ENCODE data around the gene GRAP2. TPM values are rescaled to one million over a fixed set of nuclear protein-coding genes. Genes with fewer than 3 reads are reported as not detected.

The GRAP2 gene
- total and polyA plus RNA-seq, 2 of the 8 experiments (the other 6 are each of a cell fraction or from before 2014, with no cell fraction given), result 0.08 TPM; not detected in 1

- TF ChIP-seq RXRA (IDR thresholded peaks at IDR 0.05; ENCODE audit: insufficient read depth, low read depth, low read length) (no peak), GTF2F1 (IDR thresholded peaks at IDR 0.05; ENCODE audit: borderline replicate concordance, low read depth, low read length) (no peak)
Measured at GRCh38 chr22:39897841-39898240, 3.0 kb upstream of the GRAP2 start (continued).

Data from H1 (cell line).